Measurements from ENCODE around the gene TDRD6.

GRCh38 chr6:46751658-46752057 is 64.0 kb downstream of the TDRD6 start:
- TF ChIP-seq CTCF (conservative IDR thresholded peaks at IDR 0.05; ENCODE audit: low read length): no peak
- TF ChIP-seq EZH2phosphoT487 (IDR thresholded peaks at IDR 0.05; ENCODE audit: borderline replicate concordance): no peak
